CD4-positive, alpha-beta T cell treated with Interleukin-10 for 1 hour (primary cell): ENCODE results near the gene TMEM236.

Source experiments
- DNase-seq: peaks from one replicate; pipeline ENCODE4 v3.0.0-alpha.2; 2020

Gene TMEM236

GRCh38 chr10:17743437-17743836 lies 8.6 kb upstream of the TMEM236 start:
- DNase-seq: no peak

DNA sequence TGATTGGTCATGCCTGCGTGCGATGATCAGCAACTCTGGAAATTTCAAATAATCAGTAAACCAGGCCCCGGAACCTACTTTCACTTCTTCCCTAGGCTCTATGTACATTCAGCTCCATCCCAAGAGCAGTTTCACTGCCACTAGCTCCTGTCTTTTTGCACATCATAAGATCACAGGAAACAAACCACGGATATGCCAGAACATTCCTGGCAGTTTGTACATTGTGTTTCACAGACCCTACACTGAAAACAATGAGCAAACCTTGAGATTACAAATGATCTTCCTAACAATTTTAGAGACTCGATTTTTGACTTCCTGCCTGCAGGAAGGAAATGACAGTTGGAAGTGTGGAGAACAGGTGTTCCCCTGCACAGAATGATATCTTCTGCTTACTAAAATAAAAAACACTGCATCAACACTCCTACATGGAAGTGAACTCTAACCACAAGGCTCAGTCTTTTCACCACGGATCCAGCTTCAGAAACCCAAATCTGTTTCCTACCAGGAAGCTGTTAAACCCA lies 7.6 kb upstream of the TMEM236 start:
- no peak for DNase-seq

- no peak for DNase-seq
Measured at GRCh38 chr10:17747883-17748550, 4.0 kb upstream of the TMEM236 start.

GRCh38 chr10:17749890-17750289 lies 2.1 kb upstream of the TMEM236 start:
- DNase-seq: no peak

GRCh38 chr10:17756557-17757217 lies 4.7 kb downstream of the TMEM236 start:
- peak; percentile 9 for DNase-seq

GRCh38 chr10:17758200-17758599 lies 6.2 kb downstream of the TMEM236 start:
- DNase-seq: no peak

- DNase-seq: no peak
Measured at GRCh38 chr10:17758896-17759295, 6.9 kb downstream of the TMEM236 start.

DNA sequence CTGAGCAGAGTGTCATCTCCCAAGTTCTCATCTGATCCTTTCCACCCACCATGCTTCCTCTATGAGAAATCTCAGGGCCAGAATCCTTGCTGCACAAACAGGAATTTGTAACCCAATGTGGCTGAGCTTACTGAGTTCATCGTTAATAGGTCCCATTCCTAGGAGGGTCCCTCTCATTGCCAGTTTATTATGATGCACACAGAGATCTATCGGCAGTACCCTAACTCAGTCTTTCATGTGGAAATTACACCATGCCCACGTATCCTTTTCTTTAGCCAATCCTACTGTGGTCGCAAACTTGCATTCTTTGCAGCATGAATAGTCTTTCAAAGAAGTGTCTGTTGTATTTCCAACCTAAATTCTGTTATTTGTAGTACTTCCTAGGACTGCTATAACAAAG lies 12.1 kb downstream of the TMEM236 start:
- no peak for DNase-seq

GRCh38 chr10:17765602-17766001 lies 13.6 kb downstream of the TMEM236 start:
- DNase-seq: no peak

DNA sequence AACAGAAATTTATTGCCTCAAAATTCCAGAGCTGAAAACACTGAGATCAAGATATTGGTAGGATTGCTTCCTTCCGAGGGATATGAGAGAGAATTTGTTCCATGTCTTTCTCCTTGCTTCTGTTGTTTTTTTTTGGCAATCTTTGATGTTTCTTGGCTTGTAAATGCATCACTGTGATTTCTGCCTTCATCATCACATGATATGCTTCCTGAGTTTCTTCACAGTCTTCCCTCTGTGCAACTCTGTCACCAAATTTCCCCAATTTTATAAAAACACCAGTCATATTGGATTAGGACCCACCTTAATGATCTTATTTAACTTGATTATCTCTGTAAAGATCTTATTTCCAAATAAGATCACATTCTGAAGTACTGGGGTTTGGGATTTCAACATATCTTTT lies 14.7 kb downstream of the TMEM236 start:
- no peak for DNase-seq

DNA sequence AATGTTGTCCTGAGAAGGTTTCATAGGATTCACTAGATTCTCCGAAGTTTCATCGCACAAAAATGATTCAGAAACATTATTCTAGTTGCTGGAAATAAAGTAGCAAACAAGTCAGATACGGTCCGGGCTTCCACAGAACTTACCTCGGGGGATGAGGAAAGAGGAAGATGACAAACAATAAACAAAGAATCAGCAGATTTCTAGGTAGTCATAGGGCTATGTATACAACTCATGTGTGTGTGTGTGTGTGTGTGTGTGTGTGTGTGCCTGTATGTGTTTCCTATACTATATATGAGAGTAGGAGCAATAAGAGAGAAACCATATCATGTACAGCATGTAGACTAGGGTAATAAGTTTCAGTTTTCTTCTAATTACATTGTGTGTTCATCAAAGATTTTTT lies 16.5 kb downstream of the TMEM236 start:
- no peak for DNase-seq

DNA sequence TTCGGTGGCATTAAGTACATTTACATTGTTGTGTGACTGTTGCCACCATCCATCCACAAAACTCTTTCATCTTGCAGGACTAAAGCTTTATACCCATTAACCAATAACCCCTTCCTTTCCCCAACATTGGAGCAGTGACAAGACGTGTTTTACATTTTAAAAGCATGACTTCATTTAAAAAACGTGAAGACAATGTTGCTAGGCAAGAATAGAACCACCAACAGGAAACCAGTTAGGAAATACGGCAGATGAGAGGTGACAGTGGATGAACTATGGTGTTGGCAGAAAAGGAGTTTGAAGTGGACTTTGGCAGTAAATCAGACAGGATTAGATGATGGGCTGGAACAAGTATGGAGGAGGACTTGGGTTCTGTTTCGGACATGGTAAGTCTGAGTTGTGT lies 17.0 kb downstream of the TMEM236 start:
- DNase-seq: no peak

GRCh38 chr10:17771017-17771416 lies 19.0 kb downstream of the TMEM236 start:
- DNase-seq: no peak

DNA sequence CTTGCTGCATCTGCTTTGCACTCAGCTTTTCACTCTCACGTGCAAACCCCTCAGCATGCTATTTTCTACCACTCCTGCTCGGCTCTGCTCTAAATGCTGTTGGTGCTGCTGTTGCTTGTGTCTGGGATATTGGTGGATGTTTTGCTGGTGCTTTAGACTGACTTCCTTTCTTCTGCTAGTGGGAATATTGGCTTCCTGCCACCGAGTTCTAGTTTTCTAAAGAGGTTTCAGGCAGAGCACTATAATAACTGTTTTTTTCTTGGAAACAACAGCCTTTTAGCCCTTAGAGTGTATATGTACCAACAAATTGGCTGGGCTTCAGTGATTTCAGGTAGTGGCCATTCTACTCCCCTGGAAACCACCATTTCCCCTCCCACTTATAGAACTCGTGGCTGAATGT lies 27.8 kb downstream of the TMEM236 start:
- no peak for DNase-seq

- DNase-seq: no peak
Measured at GRCh38 chr10:17780727-17781126, 28.7 kb downstream of the TMEM236 start.

DNA sequence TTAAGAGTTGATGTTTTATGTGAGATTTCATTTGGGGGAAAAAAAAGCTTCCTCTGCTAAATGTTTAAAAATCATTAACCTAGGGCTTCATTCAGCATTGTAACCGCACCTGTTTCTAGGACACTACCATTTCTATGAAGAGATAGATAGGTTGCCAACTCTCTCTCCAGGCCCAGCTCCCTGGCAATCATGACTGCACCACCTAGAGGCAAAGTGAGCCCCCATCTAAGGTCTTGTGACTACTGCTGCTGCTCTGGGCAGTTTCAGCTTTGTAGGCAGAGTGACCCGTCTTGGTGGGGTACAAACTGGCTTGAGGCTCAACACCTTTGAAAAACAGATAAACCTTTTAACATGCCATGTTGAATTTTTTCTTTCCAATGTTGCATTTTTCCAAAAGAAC lies 29.9 kb downstream of the TMEM236 start:
- DNase-seq: no peak

DNA sequence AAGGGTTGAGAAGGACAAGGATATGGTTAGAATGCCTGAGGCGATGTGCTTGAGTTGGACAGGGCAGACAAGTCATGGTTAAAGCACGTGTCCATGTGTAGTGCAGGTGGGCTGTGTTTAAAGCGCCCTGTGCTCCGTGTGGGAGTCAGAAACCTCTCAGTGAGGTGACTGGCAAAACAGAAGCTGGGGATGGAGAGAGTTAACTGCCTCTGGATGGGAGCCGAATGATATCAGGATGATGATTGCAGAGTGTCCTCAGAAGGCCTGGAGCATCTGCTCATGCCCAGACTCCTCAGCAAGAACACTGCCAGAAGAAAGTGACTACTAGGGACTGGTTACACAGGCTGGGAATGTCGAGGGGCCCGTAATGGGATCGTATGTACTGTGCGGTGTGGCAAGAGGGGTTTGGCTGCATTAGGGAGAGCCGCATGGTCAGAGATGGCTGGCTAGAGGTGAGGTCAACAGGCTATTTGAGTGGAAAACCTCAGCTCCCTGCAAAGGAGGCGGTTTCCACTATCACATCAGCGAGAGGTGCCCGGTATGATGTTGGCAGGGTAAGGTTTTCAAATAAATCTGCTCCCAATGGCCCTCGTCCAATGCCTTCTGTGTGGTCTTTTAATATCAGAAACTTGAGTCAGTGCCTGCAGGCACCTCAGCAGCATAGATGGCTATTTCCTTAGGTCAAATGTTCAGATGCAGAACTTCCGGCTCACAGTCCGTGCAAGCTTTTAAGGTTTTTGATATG lies 31.1 kb downstream of the TMEM236 start:
- no peak for DNase-seq

DNA sequence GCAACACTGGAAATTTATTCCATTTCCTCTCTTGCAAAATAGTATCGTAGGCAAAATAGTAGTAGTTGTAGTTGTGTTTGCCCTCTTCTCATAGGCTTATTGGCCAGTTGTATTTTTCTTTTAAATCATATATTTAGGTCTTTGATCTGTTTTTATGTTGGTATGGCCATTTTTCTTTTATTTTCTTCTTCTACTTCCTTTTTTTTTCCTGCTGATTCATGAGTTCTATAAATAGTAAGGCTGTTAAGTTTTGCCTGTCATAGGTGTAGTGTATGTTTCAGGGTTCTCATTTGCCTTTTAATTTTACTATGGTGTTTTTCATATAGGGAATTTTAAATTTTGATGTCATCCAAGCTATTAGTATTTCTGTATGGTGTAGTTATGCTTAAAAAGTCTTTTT lies 31.8 kb downstream of the TMEM236 start:
- DNase-seq: no peak

DNA sequence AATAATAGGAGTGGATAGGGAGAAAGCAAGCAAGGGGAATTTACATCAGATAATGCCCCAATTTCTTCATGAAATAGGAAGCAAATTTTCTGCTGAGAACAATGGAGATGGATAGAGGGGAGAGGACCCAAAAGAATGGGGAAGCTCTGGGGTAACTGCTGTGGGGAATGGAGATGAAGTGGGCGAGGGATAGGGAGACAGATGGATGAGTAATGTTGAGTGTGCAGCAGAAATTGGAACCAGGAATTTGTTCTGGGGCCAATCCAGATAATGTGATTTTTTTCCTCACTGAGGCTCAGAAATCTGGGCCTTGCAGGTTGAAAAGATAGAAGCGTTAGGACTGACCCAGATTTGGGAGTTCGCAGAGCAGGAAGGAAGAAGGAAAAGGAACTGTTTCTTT lies 32.7 kb downstream of the TMEM236 start:
- DNase-seq: no peak

DNA sequence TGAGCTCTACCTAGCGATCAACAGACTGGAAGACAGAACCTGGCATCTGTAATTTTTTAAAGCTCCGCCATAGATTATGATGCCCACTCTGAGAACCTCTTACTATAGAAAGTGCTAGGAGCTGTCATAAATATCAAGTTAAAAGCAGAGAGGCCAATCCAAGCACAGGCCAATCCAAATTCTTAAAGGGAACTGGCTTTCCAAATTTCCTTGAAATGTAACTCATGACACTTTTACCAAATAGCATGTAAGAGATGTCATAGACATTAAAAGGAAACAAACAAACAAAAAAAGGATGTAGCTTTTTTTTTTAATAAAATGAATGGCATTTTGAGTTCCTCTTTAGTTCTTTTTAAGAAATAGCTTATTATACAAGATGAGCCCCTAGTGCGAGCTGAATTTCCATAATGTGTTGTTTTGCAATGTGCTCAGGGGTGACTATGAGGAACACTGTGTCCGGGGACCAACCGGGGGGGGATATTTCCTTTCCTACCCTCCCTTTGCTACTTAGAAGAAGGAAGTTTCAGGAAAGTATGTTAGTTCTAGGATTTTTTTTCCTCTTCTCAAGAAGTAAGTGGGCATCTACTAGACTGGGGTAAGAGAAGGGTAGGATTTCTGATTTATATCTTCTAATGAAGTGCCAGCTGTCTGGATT lies 33.4 kb downstream of the TMEM236 start:
- DNase-seq: no peak

DNA sequence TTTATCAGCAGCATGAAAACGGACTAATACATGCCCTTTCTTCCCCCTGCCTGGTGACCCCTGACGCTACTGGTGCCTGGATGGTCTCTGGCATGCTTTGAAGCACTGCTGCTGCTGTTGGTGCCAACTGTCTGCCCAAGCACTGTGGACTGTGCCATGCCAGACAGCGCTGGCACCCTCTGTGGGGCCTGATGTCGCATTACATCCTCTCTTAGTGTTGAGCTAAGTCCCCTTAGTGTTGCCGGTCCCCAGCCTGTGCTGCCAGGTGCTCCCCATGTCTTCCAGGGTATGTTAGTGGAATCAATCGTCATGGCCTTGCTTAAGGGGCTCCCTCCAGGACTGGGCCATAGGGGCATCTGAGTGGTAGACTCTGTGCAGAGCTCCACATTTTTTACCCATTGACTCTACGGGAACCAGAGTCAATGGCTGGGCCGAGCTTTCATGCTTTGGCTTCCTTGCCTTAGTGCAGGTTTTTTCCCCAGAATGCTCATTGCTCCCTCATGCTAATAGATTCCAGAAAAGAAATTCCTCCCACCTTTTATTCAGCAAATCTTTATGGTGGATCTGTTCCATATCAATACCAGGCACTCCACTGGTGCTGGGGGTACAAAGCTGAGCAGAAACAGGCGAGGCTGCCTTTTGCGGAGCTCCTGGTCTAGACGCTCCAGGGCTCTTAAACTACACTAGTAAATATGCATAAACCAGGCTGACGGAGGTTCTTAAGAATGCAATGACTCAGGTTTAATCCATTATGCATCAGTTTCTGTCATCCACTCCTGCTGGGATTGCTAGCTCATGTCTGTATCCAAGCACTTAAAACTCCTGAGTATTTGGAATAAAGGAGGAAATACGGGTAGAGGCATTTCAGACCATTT lies 35.3 kb downstream of the TMEM236 start:
- DNase-seq: no peak

GRCh38 chr10:17788646-17789045 lies 36.6 kb downstream of the TMEM236 start:
- DNase-seq: no peak
